HG03575 (cell line): ENCODE results near the gene AHCYL2.
"Not testable (repeated sequence)": the region's sequence is repeated elsewhere in the genome, so short reads cannot be mapped to it uniquely, and the experiment has no call there.

Experiments used
- ATAC-seq: cut with Tn5 transposase; IDR thresholded peaks from one replicate; pipeline ENCODE4 v1.9.1; 2021; ENCODE audit not compliant: unreplicated experiment, insufficient number of reproducible peaks, low FRiP score; ENCODE audit errors: extremely low read depth

Gene AHCYL2

DNA sequence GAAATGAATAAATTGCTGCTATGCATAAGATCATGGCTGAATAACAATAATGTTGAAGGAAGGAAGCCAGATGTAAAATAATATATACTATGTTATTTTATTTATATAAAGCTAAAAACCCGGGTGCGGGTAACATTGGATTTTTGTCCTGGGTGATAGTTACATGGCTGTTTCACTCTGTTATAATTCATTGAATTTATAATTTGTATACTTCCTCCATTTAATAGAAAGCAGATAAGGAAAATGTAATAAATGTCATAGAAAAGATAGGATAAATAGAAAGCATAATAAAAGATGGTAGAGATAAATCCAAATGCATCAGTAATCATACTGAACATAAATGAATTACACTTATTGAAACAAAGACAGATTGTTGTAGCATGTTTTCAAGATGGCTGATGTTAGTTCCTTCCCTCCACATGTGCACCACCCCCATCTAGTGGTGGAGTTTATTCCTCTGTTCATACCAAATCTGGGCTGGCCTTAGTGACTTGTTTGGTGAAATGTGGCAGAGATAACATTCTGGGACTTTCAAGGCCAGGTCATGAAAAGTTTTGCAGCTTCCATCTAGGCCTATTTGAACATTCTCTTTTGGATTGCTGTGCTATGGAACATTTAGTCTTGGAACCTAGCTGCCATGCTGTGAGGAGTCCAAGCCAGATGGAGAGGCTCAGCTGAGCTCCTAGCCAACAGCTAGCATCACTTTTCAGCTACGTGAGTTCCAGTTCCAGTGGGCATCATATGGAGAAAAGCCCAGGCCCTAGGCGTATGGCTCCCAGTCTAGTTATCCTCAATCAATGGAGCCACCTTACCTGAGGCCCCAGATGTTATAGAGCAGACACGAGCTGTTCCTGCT, 46.9 kb downstream of the AHCYL2 start:
- ATAC-seq: no peak

- no peak for ATAC-seq
These were observed 49.1 kb downstream of the AHCYL2 start for GRCh38 chr7:129273936-129274335.

- ATAC-seq: no peak
These were observed 52.8 kb downstream of the AHCYL2 start for GRCh38 chr7:129277629-129278028.

- no peak for ATAC-seq
These were observed 53.9 kb downstream of the AHCYL2 start for GRCh38 chr7:129278688-129279087.

GRCh38 chr7:129279757-129280156, 54.9 kb downstream of the AHCYL2 start:
- no peak for ATAC-seq

DNA sequence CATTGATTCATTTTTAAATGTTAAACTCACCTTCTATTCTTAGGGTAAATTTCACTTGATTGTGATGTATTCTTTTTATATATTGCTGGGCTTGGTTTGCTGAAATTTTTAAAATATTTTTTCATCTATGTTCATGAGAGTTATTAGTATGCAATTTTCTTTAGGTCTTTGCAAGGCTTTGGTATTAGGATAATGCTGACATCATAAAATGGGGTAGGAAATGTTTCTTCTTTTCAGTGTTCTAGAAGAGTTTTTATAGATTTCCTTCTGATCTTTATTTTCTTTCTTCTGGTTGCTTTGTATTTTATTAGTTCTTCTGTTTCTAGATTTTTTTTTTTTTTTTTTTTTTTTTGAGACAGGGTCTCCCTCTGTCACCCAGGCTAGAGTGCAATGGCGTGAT, 56.3 kb downstream of the AHCYL2 start:
- ATAC-seq: no peak

GRCh38 chr7:129282865-129283264, 58.0 kb downstream of the AHCYL2 start:
- no peak for ATAC-seq

- ATAC-seq: no peak
These were observed 59.1 kb downstream of the AHCYL2 start for GRCh38 chr7:129283936-129284335.

- ATAC-seq: no peak
These were observed 60.3 kb downstream of the AHCYL2 start for GRCh38 chr7:129285111-129285510.

- no peak for ATAC-seq
These were observed 68.0 kb downstream of the AHCYL2 start for GRCh38 chr7:129292861-129293260.

DNA sequence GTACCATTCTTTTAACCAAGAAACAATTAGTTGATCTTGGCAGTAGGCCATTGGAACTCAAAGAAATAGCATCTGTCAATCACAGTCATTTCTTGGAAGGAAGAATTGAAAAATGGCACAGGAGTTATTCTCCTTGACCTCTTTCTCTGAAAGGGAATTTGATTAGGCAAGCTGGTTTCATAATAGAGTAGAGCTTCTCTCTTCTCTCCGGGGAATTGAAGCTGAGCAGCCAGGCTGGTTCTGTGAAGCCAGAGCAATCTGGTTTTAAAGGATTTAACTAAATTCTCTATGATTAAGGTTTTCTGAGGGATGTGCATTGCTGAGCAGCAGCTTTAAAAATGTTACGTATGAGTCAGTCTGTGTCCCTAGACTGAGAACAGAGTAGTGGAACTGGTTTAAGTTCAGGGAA, 70.2 kb downstream of the AHCYL2 start:
- ATAC-seq: no peak

DNA sequence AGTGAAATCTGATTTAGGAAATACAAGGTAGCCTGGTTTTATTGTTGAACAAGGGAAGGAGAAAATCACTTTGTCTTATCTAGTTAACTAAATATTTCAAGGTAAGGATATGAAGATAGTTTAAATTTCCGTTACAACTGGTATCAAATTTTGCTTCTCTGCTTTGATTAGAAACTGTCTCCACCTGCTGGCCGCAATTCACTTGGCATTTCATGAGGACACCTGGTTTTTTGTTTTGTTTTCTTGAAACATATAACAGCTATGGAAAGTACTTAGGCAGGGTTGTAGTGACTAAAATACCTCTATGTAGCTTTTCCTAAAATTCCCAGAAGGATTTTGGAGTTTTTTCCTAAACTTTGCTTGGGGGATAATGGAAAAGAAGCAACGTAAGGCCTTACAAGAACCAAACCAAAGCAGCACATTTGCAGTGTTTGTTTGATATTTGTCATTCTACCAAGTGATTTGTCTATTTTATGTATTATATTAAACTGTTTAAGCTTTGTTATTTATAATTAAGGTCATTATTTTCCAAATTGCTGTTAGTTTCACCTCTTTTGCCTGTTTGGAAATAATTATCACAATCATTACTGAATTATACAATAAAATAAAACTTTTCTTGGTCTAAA, 73.6 kb downstream of the AHCYL2 start:
- ATAC-seq: no peak

DNA sequence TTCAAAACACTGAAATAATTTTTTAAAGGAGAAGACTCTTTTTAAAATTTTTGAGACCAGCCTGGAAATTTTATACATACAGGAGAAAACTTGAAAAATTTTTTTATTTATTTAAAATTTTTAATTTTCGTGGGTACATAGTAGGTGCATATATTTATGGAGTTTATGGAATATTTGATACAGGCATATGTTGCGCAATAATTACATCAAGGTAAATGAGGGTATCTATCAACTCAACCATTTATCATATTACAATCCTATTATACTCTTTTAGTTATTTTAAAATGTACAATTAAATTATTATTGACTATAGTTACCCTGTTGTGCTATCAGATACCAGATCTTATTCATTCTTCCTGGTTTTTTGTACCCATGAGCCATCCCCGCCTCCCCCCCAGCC, 75.1 kb downstream of the AHCYL2 start:
- ATAC-seq: no peak

DNA sequence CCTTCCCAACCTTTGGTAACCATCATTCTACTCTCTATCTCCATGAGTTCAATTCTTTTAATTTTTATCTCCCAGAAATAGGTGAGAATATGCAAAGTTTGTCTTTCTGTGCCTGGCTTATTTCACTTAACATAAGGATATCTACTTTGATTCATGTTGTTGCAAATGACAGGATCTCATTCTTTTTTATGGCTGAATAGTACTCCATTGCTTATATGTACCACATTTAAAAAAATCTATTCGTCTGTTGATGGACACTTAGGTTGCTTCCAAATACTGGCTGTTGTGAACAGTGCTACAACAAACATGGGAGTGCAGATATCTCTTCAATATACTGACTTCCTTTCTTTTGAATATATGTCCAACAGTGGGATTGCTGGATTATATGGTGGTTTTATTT, 75.5 kb downstream of the AHCYL2 start:
- not testable (repeated sequence) for ATAC-seq

GRCh38 chr7:129307592-129307991, 82.8 kb downstream of the AHCYL2 start:
- ATAC-seq: no peak

GRCh38 chr7:129308047-129308446, 83.2 kb downstream of the AHCYL2 start:
- no peak for ATAC-seq

DNA sequence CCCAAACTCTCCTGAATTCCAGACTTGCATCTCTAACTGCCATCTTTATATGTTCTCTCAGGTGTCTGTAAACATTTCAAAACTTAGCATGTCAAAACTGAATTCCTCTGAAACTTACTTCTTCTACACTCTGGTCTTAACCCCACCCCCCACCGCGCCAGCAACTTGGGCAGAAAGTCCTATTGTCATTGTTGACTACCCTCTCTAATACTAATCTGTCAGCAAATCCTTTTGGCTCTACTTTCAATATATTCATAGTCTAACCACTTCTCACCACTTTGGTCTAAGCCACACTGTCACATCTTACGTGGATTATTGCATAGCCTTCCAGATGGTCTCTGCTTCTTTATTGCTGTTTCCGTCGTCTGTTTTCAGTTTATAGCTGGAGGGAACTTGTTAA, 86.6 kb downstream of the AHCYL2 start:
- no peak for ATAC-seq

GRCh38 chr7:129313282-129313681, 88.5 kb downstream of the AHCYL2 start:
- ATAC-seq: no peak

DNA sequence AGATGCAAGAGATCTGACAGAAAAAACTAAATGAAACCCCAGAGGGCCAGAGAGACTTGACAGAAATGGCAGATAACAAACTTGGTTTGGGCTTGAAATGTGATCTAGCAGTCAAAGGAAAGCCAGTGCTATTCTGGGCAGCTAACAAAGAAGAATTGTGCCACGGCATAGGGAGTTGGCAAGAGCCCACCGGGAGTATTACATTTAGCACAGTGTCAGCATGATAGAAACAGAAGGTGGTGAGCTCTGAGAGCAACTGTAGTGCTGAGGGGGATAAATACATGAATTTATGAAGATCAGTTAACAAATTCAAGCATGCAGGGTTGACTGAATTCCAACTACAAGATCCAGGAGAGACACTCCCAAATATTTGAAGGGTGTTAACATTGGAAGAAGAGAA, 91.1 kb downstream of the AHCYL2 start:
- no peak for ATAC-seq

DNA sequence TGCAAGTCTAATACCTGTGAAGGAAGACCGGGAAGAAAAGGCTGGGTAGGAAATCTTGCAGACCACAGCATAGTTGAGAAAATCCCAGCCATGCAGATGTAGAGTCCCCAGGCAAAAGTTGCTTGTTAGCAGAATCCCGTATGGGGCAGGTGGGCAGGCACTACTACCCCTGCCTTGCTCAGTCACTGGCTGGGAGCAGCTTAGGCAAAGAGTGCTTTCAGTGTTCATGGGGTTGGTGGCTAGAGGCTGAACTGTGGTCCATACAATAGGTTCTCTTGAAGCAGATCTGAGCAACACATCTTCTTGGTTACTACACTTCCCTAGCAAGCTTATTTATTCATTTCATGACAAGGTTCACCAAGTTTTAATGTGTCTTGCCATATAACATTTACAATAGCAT, 92.6 kb downstream of the AHCYL2 start:
- ATAC-seq: no peak

DNA sequence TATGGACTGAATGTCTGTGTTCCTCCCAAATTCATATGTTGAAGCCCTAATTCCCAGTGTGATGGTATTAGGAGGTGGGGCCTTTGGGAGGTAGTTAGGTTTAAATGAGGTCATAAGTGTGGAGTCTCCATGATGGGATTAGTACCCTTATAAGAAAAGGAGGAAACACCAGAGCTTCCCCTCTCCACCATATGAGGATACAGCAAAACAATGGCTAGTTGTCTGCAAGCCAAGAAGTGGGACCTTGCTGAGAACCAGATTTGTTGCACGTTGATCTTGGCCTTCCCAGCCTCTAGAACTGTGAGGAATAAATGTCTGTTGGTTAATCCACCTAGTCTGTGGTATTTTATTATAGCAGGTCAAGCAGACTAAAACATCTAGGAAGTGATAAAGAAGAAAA, 102.2 kb downstream of the AHCYL2 start:
- no peak for ATAC-seq
